ENCODE data around the gene MARK2. TPM values are rescaled to one million over a fixed set of nuclear protein-coding genes. Genes with fewer than 3 reads are reported as not detected.

Gene MARK2
- polyA plus RNA-seq, 1 of the 3 experiments (the other 2 are of a cell fraction), result 18.8 TPM

- no peak for TF ChIP-seq EP300 (IDR thresholded peaks at IDR 0.05; ENCODE audit: borderline replicate concordance in 1 of 2, low read depth in 1 of 2, low read length in 1 of 2)
- no peak for TF ChIP-seq RCOR1 (IDR thresholded peaks at IDR 0.05; ENCODE audit: low read length)
- TF ChIP-seq, protein P1, sequence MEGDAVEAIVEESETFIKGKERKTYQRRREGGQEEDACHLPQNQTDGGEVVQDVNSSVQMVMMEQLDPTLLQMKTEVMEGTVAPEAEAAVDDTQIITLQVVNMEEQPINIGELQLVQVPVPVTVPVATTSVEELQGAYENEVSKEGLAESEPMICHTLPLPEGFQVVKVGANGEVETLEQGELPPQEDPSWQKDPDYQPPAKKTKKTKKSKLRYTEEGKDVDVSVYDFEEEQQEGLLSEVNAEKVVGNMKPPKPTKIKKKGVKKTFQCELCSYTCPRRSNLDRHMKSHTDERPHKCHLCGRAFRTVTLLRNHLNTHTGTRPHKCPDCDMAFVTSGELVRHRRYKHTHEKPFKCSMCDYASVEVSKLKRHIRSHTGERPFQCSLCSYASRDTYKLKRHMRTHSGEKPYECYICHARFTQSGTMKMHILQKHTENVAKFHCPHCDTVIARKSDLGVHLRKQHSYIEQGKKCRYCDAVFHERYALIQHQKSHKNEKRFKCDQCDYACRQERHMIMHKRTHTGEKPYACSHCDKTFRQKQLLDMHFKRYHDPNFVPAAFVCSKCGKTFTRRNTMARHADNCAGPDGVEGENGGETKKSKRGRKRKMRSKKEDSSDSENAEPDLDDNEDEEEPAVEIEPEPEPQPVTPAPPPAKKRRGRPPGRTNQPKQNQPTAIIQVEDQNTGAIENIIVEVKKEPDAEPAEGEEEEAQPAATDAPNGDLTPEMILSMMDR (IDR thresholded peaks at IDR 0.05), result no peak
- peak; percentile 97 for TF ChIP-seq CHD2 (IDR thresholded peaks at IDR 0.05; ENCODE audit: low read length, partially characterized antibody)
- TF ChIP-seq YY1 (IDR thresholded peaks at IDR 0.05; ENCODE audit: low read depth), result no peak
- TF ChIP-seq, protein P2, sequence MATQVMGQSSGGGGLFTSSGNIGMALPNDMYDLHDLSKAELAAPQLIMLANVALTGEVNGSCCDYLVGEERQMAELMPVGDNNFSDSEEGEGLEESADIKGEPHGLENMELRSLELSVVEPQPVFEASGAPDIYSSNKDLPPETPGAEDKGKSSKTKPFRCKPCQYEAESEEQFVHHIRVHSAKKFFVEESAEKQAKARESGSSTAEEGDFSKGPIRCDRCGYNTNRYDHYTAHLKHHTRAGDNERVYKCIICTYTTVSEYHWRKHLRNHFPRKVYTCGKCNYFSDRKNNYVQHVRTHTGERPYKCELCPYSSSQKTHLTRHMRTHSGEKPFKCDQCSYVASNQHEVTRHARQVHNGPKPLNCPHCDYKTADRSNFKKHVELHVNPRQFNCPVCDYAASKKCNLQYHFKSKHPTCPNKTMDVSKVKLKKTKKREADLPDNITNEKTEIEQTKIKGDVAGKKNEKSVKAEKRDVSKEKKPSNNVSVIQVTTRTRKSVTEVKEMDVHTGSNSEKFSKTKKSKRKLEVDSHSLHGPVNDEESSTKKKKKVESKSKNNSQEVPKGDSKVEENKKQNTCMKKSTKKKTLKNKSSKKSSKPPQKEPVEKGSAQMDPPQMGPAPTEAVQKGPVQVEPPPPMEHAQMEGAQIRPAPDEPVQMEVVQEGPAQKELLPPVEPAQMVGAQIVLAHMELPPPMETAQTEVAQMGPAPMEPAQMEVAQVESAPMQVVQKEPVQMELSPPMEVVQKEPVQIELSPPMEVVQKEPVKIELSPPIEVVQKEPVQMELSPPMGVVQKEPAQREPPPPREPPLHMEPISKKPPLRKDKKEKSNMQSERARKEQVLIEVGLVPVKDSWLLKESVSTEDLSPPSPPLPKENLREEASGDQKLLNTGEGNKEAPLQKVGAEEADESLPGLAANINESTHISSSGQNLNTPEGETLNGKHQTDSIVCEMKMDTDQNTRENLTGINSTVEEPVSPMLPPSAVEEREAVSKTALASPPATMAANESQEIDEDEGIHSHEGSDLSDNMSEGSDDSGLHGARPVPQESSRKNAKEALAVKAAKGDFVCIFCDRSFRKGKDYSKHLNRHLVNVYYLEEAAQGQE (IDR thresholded peaks at IDR 0.05; ENCODE audit: low read depth, low read length), result no peak
Observed at GRCh38 chr11:63916837-63917691, 78.2 kb downstream of the MARK2 start, which contains the start of gene RCOR2 (continued).

DNA sequence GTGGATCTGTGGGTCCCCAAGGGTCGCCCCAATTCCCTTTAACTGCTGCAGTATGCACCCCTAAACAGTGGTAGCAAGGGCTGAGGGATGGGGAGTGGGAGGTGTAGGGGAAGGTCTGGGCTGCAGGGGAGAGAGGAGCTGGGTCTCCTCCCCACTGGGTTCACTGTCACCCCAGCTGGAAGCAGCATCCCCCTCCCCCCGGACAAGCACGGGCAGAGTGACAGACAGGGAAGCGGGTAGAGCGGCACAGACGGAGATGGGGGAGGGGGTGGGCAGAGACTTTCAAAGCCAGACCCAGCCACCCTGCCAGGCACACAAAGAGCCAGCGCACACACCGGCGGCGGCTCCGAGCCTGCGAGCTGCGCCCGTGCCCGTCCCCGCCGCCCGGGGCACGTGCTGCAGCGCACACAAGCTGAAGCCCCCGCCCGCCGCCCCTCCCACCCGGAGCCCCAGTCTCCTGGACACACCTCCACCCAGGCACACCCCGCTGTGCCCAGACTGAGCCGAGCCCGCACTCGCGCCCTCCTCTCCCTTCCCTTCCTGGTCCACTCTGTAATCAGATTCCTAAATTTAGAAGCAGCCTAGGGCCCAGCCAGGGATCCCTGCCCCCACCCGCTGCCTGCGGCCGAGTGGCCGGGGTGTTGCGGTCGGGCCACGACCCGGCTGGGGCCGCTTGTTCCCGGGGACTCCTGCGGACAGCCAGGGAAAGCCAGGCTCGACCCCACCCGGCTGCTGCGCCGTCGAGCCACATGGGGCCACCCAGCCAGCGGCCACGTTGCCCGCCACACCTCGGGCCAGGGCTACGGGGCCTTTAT lies 79.0 kb downstream of the MARK2 start:
- Histone ChIP-seq H3K27ac (ENCODE audit: low read depth in 2 of 2, low read length in 1 of 2) (peak overlapping the region in 1 of 2 experiments; percentile 98; a peak in 2 of 4 replicates), H3K9me3 (no peaks in the 10 kb centered on the region), H3K79me2 (ENCODE audit: insufficient read depth) (no peaks in the 10 kb centered on the region), H3K9me2 (no peaks in the 10 kb centered on the region), H3K36me3 (replicated peaks in 1 of 2; ENCODE audit: control insufficient read depth in 1 of 2, insufficient read depth in 2 of 2, low read length in 1 of 2) (no peaks in the 10 kb centered on the region), H3K4me3 (ENCODE audit: low read depth in 2 of 2, low read length in 1 of 2) (peak overlapping the region in 1 of 2 experiments; percentile 64; a peak in 2 of 4 replicates), H3K9ac (no peak overlapping the region), H3K27me3 (ENCODE audit: insufficient read depth) (no peaks in the 10 kb centered on the region), H3F3A (replicated peaks; ENCODE audit: insufficient read depth) (no peaks in the 10 kb centered on the region), H3K4me2 (peak overlapping the region; percentile 83), H3K4me1 (ENCODE audit: control insufficient read depth in 1 of 2, insufficient read depth in 2 of 2, low read depth in 1 of 2, low read length in 1 of 2) (peaks cover 4 to 44% of the 10 kb centered on the region in 2 experiments; a peak in 3 of 4 replicates), H2AFZ (ENCODE audit: low read depth) (0 out of 2 replicates have a peak overlapping the region, but pooled peaks have one; percentile 31), H4K20me1 (ENCODE audit: insufficient read depth) (no peaks in the 10 kb centered on the region)
- 31% methylated on average over 12 of the region's 50 CpGs for WGBS (ENCODE audit: low lambda C conversion rate)
- DNase-seq, result peak; percentile 92
- CTCF ChIA-PET, result interaction anchor here (0.8 to 6.7 kb wide), 10 partner anchors 9 to 230 kb away, joined by 3 to 113 read pairs (median 8); partner anchors contain the start of genes MARK2 and NAA40
- POLR2A ChIA-PET, result interaction anchor here (0.7 to 1.9 kb wide), 16 partner anchors 8 to 1077 kb away, joined by 3 to 14 read pairs (median 4); partner anchors contain the start of genes MARK2 and NAA40
- TF ChIP-seq CHD2 (IDR thresholded peaks at IDR 0.05; ENCODE audit: low read length, partially characterized antibody), result peak; percentile 94
- TF ChIP-seq, protein P3, sequence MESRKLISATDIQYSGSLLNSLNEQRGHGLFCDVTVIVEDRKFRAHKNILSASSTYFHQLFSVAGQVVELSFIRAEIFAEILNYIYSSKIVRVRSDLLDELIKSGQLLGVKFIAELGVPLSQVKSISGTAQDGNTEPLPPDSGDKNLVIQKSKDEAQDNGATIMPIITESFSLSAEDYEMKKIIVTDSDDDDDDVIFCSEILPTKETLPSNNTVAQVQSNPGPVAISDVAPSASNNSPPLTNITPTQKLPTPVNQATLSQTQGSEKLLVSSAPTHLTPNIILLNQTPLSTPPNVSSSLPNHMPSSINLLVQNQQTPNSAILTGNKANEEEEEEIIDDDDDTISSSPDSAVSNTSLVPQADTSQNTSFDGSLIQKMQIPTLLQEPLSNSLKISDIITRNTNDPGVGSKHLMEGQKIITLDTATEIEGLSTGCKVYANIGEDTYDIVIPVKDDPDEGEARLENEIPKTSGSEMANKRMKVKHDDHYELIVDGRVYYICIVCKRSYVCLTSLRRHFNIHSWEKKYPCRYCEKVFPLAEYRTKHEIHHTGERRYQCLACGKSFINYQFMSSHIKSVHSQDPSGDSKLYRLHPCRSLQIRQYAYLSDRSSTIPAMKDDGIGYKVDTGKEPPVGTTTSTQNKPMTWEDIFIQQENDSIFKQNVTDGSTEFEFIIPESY (IDR thresholded peaks at IDR 0.05; ENCODE audit: borderline replicate concordance, low read depth), result no peak
- peak; percentile 83 for TF ChIP-seq MXI1 (IDR thresholded peaks at IDR 0.05; ENCODE audit: low read depth, low read length)
- TF ChIP-seq EP300 (IDR thresholded peaks at IDR 0.05; ENCODE audit: borderline replicate concordance in 1 of 2, low read depth in 1 of 2, low read length in 1 of 2), result peak in 1 of 2 experiments; percentile 48; a peak in 1 of 4 replicates
- no peak for TF ChIP-seq FOSL2 (IDR thresholded peaks at IDR 0.05; ENCODE audit: borderline replicate concordance, low read depth)
- no peak; the same call in 1 of the 2 replicates for TF ChIP-seq PBX3 (IDR thresholded peaks at IDR 0.05)
- 0 out of 2 replicates have a peak, but pooled peaks have one; percentile 1 for TF ChIP-seq SMC3 (IDR thresholded peaks at IDR 0.05; ENCODE audit: low read depth, low read length)

Measured in SK-N-SH (cell line).